Nephron progenitor cell (in vitro differentiated cells): ENCODE measurements around the gene POLR2F.

Source experiments
- DNase-seq: peaks from one replicate; pipeline ENCODE4 v3.0.0; 2021
- H3K27ac Mint-ChIP-seq: 2 replicates; pipeline ENCODE4 v1.8.0; 2021; ENCODE audit warnings: mild to moderate bottlenecking, moderate library complexity, mixed read lengths
- H3K27me3 Mint-ChIP-seq: 2 replicates; pipeline ENCODE4 v1.8.0; 2021; ENCODE audit warnings: mild to moderate bottlenecking, low read depth, mixed read lengths; ENCODE audit not compliant: poor library complexity
- H3K36me3 Mint-ChIP-seq: 2 replicates; pipeline ENCODE4 v1.8.0; 2021; ENCODE audit warnings: low read depth, mixed read lengths
- H3K4me1 Mint-ChIP-seq: 2 replicates; pipeline ENCODE4 v1.8.0; 2021; ENCODE audit warnings: mixed read lengths
- H3K4me3 Mint-ChIP-seq: 2 replicates; pipeline ENCODE4 v1.8.0; 2021; ENCODE audit warnings: mild to moderate bottlenecking, moderate library complexity, mixed read lengths
- H3K9me3 Mint-ChIP-seq: 2 replicates; pipeline ENCODE4 v1.8.0; 2021; ENCODE audit warnings: mild to moderate bottlenecking, moderate library complexity, mixed read lengths
- TF ChIP-seq, protein P1 (sequence below): fragments of 200-600 bp; sonication (generic); IDR thresholded peaks from 2 replicates; pipeline ENCODE4 v1.5.0; 2021; ENCODE audit warnings: antibody characterized with exemption

The POLR2F gene

DNA sequence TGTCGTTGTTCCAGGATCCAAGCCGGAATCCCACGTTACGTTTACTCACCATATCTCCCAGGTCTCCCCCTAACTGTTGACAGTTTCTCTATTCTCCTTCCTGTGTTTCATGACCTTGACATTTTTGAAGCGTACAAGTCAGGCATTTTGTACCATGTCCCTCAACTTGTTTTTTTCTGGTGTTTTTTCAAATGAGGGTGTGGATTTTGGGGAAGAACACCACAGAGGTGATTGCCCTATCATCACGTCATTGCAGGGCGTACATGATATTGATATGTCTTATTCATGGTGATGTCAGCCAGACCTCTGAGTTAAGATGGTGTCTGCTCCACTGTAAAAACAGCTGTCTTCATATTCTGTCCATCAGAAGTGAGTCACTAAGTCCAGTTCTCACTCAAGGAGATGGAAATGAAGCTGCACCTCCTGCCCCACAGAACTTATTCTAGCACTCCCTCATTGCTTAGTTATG, 59.1 kb downstream of the POLR2F start:
- H3K4me3 Mint-ChIP-seq, result no peak overlapping the region
- TF ChIP-seq, protein P1, sequence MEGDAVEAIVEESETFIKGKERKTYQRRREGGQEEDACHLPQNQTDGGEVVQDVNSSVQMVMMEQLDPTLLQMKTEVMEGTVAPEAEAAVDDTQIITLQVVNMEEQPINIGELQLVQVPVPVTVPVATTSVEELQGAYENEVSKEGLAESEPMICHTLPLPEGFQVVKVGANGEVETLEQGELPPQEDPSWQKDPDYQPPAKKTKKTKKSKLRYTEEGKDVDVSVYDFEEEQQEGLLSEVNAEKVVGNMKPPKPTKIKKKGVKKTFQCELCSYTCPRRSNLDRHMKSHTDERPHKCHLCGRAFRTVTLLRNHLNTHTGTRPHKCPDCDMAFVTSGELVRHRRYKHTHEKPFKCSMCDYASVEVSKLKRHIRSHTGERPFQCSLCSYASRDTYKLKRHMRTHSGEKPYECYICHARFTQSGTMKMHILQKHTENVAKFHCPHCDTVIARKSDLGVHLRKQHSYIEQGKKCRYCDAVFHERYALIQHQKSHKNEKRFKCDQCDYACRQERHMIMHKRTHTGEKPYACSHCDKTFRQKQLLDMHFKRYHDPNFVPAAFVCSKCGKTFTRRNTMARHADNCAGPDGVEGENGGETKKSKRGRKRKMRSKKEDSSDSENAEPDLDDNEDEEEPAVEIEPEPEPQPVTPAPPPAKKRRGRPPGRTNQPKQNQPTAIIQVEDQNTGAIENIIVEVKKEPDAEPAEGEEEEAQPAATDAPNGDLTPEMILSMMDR, result no peak
- H3K9me3 Mint-ChIP-seq, result peaks cover 17% of the 10 kb centered on the region
- H3K4me1 Mint-ChIP-seq, result peaks cover 19% of the 10 kb centered on the region
- DNase-seq, result no peak
- no peak overlapping the region for H3K27ac Mint-ChIP-seq
- peaks cover 31% of the 10 kb centered on the region for H3K27me3 Mint-ChIP-seq
- no peaks in the 10 kb centered on the region for H3K36me3 Mint-ChIP-seq

DNA sequence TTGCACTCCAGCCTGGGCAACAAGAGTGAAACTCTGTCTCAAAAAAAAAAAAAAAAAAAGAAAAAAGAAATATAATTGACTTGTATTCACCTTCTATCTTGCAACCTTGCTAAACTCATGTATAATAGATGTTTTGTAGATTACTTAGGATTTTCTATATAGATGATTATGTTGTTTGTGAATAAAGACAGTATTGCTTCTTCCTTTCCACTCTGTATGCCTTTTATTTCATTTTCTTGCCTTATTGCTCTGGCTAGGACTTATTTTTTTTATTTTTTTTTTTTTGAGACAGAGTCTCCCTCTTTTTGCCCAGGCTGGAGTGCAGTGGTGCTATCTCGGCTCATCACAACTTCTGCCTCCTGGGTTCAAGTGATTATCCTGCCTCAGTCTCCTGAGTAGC, 60.6 kb downstream of the POLR2F start:
- H3K4me3 Mint-ChIP-seq, result no peak overlapping the region
- H3K4me1 Mint-ChIP-seq, result peaks cover 30% of the 10 kb centered on the region
- no peaks in the 10 kb centered on the region for H3K36me3 Mint-ChIP-seq
- peaks cover 17% of the 10 kb centered on the region for H3K9me3 Mint-ChIP-seq
- H3K27ac Mint-ChIP-seq, result no peak overlapping the region
- H3K27me3 Mint-ChIP-seq, result peaks cover 31% of the 10 kb centered on the region
- TF ChIP-seq, protein P1, result no peak
- no peak for DNase-seq

DNA sequence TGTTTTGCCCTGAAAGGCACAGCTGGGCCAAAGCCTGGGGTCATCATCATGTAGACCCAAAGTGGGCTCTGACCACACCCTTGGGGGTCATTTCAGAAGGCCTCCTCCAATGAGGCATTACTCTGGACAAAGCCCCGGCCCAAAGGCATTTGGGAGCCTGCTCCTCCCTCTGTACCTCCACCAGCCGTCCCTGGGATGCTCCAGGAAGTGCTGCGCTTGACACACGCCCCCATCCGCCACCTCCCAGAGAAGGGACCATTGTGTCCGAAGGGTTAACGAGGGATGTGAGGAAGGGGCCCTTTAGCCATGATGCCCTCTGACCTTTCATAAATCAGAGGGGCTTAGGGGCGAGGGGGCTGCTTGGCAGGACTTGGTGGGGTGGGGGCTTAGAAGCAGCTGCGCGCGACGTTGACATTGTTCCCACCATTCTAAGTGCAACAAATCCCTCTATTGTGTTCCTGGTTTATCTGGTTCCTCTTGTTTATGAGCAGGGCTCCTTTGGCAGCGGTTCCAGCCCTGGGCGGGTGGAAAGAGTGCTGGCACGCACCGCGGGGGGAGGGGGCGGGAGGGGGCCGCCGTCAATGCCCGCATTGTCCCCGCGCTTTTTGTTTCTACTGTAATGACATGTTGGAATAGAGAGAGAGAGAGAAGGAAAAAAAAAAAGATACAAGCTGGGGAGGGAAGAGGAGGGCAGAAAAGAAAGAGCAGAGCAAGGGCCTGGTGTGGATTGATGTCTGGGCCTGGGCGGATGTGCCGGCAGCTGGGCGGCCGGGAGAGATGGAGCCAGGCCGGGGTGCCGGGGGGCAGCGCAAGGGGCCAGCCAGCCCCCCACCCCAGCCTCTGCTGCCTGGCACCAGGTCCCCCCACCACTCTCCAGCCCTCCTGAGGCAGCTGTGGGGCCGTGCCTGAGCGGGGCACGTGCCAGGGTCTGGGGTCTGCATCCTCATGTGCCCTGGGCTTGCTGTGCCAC, 63.0 kb downstream of the POLR2F start:
- Mint-ChIP-seq H3K27me3 (peaks cover 23% of the 10 kb centered on the region), H3K27ac (peak overlapping the region; percentile 81), H3K4me1 (peaks cover 36% of the 10 kb centered on the region), H3K36me3 (no peaks in the 10 kb centered on the region), H3K9me3 (peaks cover 17% of the 10 kb centered on the region), H3K4me3 (no peak overlapping the region)
- DNase-seq, result no peak
- TF ChIP-seq, protein P1, result no peak

DNA sequence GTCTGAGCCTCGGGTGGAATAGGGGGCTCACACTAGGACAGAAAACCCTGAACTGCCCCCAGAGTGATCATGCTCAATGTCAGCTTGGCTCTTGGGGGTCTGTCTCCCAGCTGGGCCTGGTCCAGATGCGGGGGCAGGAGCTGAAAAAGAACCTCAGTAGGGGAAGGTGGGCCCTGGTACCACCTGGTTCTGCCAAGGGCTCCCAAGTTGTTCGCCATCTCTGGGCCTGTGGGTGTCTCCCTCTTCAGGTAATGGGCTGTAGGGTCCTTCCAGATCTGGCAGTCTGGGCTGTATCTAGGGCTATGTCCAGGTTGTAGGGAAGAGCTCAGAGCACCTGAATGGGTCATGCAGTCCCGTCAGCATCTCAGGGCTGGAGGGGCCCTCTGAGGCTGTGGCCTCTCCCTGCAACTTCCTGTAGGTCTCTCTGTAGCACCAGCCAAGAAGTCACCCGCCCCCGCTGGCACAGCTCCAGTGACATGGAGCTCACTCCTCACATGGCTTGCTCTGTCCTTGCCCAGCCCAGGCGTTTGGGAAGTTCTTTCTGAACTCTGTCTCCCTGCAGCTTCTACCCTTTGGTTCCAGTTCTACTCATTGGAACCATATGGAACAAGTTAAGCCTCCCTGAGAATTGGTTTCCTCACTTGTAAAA, 63.9 kb downstream of the POLR2F start:
- Mint-ChIP-seq H3K4me1 (peaks cover 36% of the 10 kb centered on the region), H3K27ac (no peak overlapping the region)

DNA sequence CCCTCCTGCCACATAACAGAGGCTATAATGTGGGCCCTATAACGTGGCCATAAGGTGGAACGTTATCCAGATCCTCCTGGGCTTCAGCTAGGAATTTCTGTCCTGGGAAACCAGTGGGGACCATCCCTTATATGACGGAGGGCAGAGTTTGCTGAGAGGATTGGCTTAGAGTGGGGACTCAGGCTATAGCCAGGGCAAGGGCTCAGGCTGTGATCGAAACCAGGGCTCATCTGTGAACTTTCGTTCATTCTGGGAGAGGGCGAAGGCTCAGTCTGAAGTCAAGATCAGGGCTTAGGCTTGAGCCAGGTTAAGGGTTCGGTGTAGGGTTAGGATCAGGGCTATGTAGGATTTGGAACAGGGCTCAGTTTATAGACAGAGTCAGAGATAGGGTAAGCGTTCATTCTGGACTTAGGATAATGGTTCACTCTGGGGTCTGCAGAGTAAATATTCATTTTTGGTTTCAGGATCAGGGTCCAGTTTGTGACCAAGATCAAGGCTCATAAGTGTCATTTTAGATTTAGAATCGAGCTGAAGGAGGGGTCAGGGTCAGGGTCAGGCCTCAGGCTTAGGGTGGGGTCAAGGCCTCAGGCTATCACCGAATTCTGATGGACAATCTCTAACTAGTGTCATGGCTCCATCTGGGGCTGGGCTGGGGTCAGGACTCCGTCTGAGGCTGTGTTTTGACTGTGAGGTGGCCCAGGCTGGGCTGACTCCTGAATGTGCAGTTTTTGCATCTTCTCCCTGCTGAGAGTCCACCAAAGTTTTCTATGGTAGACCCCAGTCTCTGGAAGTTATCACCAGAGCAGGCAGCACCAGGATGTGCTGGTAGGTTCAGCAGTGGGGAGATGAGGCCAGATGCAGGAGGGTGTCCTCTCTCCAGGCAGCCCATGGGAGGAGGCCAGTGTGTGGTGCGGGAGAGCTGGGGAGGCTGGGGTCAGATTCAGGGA, 64.7 kb downstream of the POLR2F start:
- TF ChIP-seq, protein P1, result no peak
- Mint-ChIP-seq H3K4me3 (no peak overlapping the region), H3K4me1 (peaks cover 36% of the 10 kb centered on the region), H3K36me3 (no peaks in the 10 kb centered on the region), H3K9me3 (peaks cover 17% of the 10 kb centered on the region), H3K27ac (peak overlapping the region; percentile 80), H3K27me3 (peaks cover 11% of the 10 kb centered on the region)
- no peak for DNase-seq

More for the DNA sequence above, 63.9 kb downstream of the POLR2F start:
- Mint-ChIP-seq H3K9me3 (peaks cover 17% of the 10 kb centered on the region), H3K4me3 (no peak overlapping the region), H3K36me3 (no peaks in the 10 kb centered on the region), H3K27me3 (peaks cover 16% of the 10 kb centered on the region)
- TF ChIP-seq, protein P1, result no peak
- no peak for DNase-seq
